ENCODE results near the gene GRID2. TPM values are rescaled to one million over a fixed set of nuclear protein-coding genes. Genes with fewer than 3 reads are reported as not detected.

GRID2 gene
- total and polyA plus RNA-seq, 2 of the 13 experiments (the other 11 are each of a cell fraction or from before 2014, with no cell fraction given), result not detected

DNA sequence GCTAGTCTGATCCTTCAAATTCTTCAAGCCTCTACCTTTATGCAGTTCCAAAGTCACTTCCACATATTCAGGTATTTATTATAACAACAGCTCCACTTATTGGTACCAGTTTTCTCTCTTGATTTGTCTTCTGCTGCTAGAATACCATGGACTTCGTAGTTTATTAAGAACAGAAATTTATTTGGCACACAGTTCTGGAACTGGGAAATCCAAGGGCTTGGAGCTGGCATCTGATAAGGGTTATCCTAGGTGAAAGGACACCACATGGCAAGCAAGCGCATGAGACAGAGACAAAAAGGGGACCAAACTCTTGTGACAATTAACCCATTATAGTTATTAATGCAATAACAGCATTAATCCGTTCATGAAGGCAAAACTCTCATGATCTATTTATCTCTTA lies 924.3 kb downstream of the GRID2 start:
- FAIRE-seq (no peak), ATAC-seq (no peak), DNase-seq (ENCODE audit: low spot score) (no peak)
- no peaks in the 10 kb centered on the region for H3K36me3 ChIP-seq (replicated peaks in 1 of 2; ENCODE audit: control insufficient read depth in 1 of 2, insufficient read depth in 2 of 2, low read length in 2 of 2)
- ChIA-PET POLR2A (no interaction called here), CTCF (ENCODE audit: low intra/inter-chr PET ratio, low total read pairs) (no interaction called here)
- intact Hi-C loops (cut with micrococcal nuclease; ENCODE audit: unreplicated experiment), result no loop called here
- no peak overlapping the region for H3K9ac ChIP-seq (ENCODE audit: insufficient read depth, low read depth, low read length)
- no peaks in the 10 kb centered on the region for H3K4me1 ChIP-seq (ENCODE audit: insufficient read depth, low read length)
- no peak overlapping the region for H3K4me3 ChIP-seq (replicated peaks in 1 of 3; ENCODE audit: insufficient read depth in 1 of 3, low read depth in 2 of 3, low read length in 3 of 3)
- BruUV-seq (replicated peaks), result no TSS peak
- TF ChIP-seq, protein P1, sequence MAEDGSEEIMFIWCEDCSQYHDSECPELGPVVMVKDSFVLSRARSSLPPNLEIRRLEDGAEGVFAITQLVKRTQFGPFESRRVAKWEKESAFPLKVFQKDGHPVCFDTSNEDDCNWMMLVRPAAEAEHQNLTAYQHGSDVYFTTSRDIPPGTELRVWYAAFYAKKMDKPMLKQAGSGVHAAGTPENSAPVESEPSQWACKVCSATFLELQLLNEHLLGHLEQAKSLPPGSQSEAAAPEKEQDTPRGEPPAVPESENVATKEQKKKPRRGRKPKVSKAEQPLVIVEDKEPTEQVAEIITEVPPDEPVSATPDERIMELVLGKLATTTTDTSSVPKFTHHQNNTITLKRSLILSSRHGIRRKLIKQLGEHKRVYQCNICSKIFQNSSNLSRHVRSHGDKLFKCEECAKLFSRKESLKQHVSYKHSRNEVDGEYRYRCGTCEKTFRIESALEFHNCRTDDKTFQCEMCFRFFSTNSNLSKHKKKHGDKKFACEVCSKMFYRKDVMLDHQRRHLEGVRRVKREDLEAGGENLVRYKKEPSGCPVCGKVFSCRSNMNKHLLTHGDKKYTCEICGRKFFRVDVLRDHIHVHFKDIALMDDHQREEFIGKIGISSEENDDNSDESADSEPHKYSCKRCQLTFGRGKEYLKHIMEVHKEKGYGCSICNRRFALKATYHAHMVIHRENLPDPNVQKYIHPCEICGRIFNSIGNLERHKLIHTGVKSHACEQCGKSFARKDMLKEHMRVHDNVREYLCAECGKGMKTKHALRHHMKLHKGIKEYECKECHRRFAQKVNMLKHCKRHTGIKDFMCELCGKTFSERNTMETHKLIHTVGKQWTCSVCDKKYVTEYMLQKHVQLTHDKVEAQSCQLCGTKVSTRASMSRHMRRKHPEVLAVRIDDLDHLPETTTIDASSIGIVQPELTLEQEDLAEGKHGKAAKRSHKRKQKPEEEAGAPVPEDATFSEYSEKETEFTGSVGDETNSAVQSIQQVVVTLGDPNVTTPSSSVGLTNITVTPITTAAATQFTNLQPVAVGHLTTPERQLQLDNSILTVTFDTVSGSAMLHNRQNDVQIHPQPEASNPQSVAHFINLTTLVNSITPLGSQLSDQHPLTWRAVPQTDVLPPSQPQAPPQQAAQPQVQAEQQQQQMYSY (CRISPR knock-in tag; IDR thresholded peaks at IDR 0.05), result no peak
- no peak for TF ChIP-seq REPIN1 (CRISPR knock-in tag; IDR thresholded peaks at IDR 0.05; ENCODE audit: borderline replicate concordance, low read depth)
- no peak for TF ChIP-seq CCAR2 (optimal IDR thresholded peaks at IDR 0.05; ENCODE audit: low read depth, low read length)
- TF ChIP-seq PPARG (CRISPR knock-in tag; conservative IDR thresholded peaks at IDR 0.05), result no peak
- TF ChIP-seq NONO (IDR thresholded peaks at IDR 0.05), result no peak
- TF ChIP-seq NONO (CRISPR knock-in tag; conservative IDR thresholded peaks at IDR 0.05), result no peak
- TF ChIP-seq ZFP41 (CRISPR knock-in tag; IDR thresholded peaks at IDR 0.05; ENCODE audit: borderline replicate concordance), result no peak
- TF ChIP-seq ZNF713 (CRISPR knock-in tag; IDR thresholded peaks at IDR 0.05), result no peak
- TF ChIP-seq AGO2 (optimal IDR thresholded peaks at IDR 0.05; ENCODE audit: low read depth, low read length), result no peak
- no peak overlapping the region for H3K27ac ChIP-seq (ENCODE audit: extremely low read length, insufficient read depth, low read length)
- no peak overlapping the region for H2AFZ ChIP-seq (ENCODE audit: low read length)
- 3% methylated on average over 3 of the region's 3 CpGs for WGBS (ENCODE audit: low lambda C conversion rate)
- H3K4me2 ChIP-seq (ENCODE audit: low read depth, low read length), result no peak overlapping the region
- no peaks in the 10 kb centered on the region for H3K79me2 ChIP-seq (ENCODE audit: insufficient read depth, low read length)
- in situ Hi-C loops (cut with HindIII; ENCODE audit: extremely low pct_ligation_motif_present, low pct_unique_long_range_greater_than_20kb), result no loop called here
- H4K20me1 ChIP-seq (ENCODE audit: insufficient read depth, low read length), result no peaks in the 10 kb centered on the region
- H3K9me3 ChIP-seq (ENCODE audit: low read length), result no peaks in the 10 kb centered on the region
- no peaks in the 10 kb centered on the region for H3K27me3 ChIP-seq (ENCODE audit: control insufficient read depth in 1 of 2, insufficient read depth in 2 of 2, low read length in 2 of 2)

All from HepG2 (cell line).